GM12872 (cell line): Measurements from ENCODE around the gene LDB2.

Source experiments
- TF ChIP-seq, protein P1 (sequence below): IDR thresholded peaks from 3 replicates; pipeline ENCODE4 v1.5.1; 2011; ENCODE audit warnings: low read depth, mild to moderate bottlenecking, low read length, moderate library complexity; ENCODE audit not compliant: insufficient read depth

LDB2 gene

DNA sequence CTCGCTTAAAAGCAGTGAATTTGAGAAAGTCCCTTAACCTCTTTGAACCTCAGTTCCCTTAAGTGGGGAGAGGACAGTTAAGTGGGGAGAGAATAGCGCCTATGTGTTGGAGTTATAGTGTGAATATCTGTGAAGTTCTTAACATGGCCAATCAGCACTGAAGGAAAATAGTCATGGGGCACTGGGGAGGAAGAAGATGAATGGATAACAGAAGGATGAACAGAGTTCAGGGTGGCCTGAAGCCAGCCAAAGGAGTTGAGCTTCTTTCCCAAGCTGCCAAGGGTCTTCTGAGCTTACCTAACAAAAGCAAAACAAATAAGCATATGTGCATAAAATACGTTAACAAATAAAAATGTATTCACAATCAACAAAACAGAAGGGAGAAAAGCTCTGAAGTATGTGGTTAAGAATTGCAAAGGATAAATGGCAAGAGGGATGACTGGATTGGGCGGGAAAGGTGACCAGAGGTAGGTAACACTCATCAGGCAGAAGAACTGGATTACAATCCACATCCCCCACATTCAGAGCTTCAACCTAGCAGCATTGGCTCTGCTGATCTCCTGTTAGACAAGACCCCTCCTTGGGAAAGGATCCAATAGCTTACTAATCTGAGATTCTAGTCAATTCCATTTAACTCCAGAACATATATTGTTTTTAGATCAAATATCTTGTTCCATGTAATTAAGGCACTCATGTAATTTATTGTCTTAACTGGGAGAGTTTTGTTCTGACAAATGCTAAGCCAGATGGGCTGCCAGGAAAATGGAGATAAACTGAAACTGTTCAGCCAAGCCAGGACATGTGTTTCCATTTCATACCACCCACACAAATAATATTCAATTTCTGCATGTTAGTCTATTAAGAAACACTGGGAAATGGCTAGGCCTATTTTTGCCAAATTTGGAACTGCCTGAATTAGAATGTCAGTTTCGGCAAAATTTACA lies 221.2 kb downstream of the LDB2 start:
- TF ChIP-seq, protein P1, sequence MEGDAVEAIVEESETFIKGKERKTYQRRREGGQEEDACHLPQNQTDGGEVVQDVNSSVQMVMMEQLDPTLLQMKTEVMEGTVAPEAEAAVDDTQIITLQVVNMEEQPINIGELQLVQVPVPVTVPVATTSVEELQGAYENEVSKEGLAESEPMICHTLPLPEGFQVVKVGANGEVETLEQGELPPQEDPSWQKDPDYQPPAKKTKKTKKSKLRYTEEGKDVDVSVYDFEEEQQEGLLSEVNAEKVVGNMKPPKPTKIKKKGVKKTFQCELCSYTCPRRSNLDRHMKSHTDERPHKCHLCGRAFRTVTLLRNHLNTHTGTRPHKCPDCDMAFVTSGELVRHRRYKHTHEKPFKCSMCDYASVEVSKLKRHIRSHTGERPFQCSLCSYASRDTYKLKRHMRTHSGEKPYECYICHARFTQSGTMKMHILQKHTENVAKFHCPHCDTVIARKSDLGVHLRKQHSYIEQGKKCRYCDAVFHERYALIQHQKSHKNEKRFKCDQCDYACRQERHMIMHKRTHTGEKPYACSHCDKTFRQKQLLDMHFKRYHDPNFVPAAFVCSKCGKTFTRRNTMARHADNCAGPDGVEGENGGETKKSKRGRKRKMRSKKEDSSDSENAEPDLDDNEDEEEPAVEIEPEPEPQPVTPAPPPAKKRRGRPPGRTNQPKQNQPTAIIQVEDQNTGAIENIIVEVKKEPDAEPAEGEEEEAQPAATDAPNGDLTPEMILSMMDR, result no peak

DNA sequence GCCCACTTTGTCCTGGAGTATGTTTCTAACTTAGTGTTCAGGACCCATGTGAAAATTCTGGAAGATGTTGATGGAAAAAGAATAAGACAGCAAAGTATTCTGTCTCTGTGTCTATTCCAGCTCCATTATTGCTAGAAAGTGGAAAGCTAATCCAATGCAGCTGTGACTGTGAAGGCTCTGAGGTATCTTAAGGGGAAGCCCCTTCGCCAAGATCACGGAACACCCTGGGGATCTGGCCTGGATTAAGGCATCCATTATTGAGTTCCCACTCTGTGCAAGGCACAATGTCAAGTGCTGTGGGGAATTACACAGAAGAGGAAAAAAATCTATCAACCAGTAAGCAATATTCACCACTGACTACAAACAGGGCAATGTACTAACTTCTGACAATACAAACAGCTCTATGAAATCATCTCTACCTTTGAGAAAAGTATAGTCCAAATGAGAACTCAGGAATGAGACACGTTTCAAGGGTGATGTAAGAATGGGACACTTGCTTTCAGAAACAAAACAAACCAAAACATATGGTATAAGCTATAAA lies 222.1 kb downstream of the LDB2 start:
- TF ChIP-seq, protein P1, result no peak

DNA sequence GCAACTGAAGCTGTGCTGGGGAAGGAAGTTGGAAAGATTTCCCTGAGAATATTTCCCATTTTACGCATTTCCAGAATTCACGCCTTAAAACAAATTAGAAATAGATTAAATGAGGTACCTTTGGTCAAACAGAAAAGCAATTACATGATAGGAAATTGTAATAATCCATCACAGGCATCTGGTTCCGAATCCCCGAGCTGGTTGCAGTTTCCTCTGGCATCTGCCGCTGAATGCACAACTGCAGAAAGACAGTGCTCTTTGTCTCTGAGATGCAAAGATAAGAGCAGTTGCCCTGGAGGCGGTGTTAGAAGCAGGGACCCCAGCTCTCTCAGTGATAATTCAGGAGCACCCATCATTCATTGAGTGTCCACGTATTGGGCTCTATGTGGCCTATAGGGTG lies 224.4 kb downstream of the LDB2 start:
- TF ChIP-seq, protein P1, result no peak

DNA sequence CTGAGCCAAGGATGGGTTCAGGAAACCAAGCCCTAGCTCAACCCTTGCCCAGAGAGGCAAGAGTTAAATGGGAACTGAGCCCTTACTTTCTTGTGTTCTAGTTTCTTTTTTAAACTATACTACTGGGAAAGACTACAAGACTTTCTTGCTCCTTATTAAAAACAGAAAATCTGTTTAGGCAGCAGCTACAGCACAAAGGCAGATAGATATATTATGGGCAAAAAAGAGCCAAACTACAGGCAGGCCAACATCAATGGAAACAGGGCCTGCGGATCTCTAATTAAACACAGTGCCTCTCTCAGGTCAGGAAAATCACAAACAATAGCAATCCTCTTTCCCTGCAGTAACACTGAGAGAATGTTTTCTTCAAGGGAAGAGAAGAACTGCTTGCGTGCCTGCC lies 226.0 kb downstream of the LDB2 start:
- TF ChIP-seq, protein P1, result no peak

DNA sequence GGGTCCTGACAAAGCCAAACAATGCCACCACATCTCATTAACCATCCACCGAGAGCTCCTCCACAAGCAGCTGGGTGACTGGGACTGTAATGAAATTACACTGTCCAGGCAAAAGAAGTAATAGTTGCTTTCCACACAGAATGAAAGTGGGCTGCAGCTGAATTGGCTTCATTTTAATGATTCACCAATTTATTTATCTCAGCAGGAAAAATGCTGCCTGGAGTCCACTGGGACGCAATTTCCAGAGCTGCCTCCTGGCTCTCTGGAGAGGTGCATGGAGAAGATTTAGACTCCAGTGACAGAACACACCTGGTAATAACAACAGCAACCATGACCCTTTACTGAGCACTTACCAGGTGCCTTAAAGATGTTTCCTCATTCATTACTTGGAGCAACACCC lies 226.7 kb downstream of the LDB2 start:
- TF ChIP-seq, protein P1, result no peak

DNA sequence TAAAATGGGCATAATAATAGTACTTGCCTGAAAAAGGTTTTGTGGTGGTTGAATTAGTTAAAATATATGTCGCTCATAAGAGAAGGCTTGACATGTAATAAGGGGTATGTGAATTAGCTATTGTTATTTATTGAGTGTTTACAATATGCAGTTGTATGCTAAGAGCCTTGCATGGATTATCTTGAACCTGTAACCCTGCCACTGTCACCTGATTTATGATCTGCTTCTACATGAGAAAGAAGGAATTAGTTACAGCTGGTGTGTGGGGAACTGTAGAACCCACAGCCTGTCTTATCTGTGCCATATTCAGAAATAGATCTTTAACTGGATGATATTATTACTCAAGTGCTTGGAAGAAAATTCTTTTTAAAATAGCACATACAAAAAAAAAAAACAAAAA lies 227.7 kb downstream of the LDB2 start:
- TF ChIP-seq, protein P1, result no peak

DNA sequence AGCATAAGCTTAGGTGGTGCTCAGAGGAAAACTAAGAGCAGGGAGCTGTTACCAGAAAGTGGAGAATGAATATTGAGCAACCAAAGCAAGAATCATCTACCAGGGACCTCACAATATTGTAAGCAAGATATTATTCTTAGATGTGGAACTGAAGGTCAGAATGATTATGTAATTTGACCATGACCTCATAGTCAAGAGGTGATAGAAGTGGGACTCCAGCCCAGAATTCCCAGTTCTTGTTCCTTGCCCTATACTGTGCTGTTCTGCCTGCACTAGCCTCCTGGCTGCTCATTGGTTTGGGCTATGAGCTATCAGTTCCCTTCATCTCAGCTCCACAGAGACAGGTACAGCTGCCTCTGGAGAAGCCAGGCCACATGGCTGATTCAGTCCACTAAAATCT lies 229.4 kb downstream of the LDB2 start:
- TF ChIP-seq, protein P1, result no peak
